AG20443 (cell line): Measurements from ENCODE around the gene HAGH.

Experiments
- DNase-seq: peaks from one replicate; pipeline ENCODE4 v3.0.0; 2012; ENCODE audit warnings: low spot score, mixed read lengths

The HAGH gene

GRCh38 chr16:1831186-1832075 lies 4.8 kb upstream of the HAGH start:
- DNase-seq: no peak

DNA sequence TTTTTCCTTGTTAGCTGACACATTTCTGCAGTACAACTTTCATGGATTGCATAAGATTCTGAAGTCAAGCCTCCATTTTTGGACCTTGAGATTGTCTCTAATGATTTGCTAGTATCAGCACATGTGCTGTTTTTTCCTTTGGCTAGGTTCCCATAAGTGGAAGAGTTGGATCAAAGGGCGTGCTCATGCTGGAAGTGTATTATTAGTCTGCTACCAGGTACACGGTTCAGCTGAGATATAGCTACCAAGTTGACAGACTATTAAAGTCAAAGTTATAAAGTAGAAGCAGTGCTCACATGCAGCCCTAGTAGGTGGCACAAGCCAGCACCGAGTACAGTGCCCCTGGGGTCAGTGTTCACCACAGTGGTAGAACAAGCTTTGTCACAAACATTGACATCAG lies 3.6 kb upstream of the HAGH start:
- DNase-seq: no peak

GRCh38 chr16:1828645-1829410 lies 2.2 kb upstream of the HAGH start:
- DNase-seq: no peak

DNA sequence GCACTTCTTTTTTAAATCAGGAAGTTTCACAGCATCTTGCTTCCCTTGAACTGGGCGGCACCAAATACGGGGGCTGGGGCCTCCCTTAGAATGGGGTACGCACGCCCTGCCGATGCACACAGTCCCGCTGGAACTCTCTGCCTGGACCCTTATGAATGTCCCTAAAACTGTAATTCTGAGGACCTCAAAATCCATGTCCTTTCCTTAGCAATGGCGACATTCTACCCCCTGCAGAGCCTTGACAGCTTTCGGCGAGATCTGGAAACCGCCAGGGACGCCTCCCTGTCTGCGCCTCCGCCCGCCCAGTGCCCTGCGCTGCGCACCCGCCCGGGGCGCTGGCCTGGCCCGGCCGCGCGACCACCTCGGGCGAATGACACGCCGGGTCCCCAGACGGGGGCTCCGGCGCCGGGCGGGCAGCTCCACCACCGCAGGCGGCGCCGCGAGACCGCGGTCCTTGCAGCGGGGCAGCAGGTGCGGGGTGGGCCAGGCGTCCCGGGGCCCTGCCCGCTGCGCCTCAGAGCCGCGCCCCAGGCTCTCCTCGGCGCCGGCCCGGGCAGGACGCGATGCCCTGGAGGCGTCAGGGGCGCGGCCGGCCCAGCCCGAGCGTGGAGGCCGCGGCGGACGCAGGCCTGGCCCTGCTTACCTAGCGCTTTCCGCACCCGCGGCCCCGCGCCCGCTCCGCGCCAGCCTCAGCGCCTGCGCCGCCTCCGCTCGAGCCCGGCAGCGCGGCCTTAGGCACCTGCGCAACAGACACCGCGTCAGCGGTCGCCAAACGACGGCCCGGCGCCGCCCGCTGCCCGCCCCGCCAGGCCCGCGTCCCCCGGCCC lies 548 bp downstream of the HAGH start:
- DNase-seq: peak; percentile 67

GRCh38 chr16:1825381-1825863 lies 1.2 kb downstream of the HAGH start:
- no peak for DNase-seq

DNA sequence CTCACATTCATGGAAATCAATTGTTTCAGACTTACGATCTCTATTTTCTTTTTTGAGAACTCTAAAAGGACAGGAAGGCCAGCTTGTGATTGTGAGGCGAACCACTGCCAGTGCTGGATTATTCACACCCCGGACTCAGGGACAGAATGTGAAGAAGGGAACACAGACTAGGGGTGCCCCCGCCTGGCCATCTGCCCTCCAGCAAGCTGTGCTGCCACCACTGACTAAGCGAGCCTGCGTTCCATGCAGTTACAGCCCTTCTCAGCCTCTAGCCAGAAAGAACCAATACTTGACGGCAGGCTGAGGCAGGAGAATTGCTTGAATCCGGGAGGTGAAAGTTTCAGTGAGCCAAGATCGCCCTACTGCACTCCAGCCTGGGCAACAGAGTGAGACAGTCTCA lies 2.8 kb downstream of the HAGH start:
- no peak for DNase-seq

GRCh38 chr16:1822801-1823200 lies 3.8 kb downstream of the HAGH start:
- DNase-seq: no peak

DNA sequence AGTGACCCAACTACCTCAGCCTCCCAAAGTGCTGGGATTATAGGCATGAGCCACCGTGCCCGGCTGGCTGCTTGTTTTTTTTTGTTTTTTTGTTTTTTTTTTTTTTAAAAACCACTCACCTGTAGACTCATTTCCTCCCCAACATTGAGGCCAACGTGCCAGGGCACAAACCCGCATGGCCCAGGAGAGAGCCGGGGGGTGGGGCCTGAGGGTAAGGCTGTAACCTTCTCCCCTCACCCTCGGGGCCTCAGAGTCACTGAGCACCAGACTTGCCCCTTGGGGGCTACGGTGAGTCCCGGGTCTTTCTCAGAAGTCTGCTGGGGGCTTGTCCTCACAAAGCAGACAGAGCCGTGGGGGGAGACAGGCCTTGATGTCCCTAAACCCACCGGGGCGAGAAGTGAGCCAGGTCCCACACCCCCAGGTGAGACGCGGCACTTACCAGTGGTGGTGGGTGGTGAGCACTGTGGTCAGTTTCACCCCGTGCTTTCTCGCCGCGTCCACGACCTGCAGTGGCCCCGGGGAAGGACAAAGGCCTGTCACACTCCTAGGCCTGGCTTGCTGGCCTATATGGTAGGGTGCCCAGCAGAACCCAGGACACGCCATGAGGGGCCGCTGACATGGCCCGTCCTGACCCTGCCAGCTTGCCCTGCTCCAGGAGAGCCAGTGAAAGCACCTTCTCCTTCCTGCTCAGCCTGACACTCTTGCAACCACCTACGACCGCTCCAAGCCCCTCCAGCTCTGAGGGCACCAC lies 4.6 kb downstream of the HAGH start:
- DNase-seq: no peak

DNA sequence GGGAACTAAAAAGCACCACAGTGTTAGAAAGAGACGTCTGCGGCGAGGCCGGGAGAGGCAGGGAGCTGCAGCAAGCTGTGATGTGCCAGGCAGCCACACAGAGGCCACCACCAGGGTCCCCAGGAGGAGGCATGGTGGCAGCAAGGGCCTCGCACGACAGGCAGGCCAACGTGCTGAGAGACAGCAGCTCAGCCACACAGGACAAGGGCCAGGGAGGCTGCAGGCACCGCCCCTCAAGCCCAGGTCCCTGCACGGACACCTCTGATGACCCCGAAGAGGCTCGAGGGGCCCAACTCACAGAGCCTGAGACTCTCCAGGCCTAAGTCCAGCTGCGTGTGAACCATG lies 5.7 kb downstream of the HAGH start:
- DNase-seq: no peak

GRCh38 chr16:1820096-1820945 lies 6.3 kb downstream of the HAGH start:
- no peak for DNase-seq

GRCh38 chr16:1819611-1820010 lies 7.0 kb downstream of the HAGH start:
- no peak for DNase-seq

- no peak for DNase-seq
Measured at GRCh38 chr16:1818873-1819525, 7.6 kb downstream of the HAGH start.

DNA sequence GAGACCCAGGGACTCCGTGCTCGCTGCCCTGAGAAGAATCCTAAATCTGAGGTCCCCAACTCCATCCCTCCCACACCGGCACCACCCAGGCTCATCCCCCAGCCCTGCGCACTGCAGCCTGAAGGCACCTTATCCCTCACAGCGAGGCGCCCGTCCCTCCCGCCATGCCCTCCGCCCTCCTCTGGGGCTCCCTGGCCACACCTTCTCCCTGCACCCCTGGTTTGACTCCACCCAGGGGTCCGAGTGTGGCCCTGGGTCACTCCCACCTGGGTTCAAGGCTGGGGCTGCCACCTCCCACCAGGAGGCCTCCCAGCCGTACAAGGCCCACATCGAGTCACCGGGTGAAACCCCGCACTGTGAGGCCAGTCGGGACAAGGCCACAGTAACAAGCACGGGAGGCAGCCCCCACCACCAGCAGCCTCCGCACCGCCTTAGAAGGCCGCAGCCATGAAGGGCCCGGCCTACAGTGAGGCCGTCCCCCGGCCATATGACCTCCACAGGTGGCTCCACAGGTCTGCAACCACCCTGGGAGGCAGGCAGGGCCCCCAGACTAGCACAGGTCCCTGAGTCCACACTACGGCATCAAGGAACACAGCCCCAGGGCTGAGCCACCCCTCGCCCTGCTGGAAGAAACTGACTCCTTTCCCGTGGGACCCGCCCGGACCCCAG lies 8.3 kb downstream of the HAGH start:
- no peak for DNase-seq

- DNase-seq: no peak
Measured at GRCh38 chr16:1817716-1818115, 8.9 kb downstream of the HAGH start.

DNA sequence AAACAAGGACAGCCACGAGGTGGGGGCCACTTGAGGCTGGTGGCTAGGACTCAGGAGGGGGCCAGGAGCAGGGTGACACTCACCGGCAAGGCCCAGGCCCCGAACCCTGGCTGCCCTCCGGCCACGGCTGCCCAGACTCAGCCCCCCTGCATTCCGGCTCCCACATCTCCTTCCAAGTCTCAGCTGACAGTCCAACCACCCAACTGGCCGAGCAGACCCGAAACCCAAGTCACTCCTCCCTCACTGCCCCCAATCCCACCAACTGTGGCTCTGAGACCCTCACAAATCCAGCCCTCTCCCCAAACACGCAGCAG lies 9.4 kb downstream of the HAGH start:
- no peak for DNase-seq

DNA sequence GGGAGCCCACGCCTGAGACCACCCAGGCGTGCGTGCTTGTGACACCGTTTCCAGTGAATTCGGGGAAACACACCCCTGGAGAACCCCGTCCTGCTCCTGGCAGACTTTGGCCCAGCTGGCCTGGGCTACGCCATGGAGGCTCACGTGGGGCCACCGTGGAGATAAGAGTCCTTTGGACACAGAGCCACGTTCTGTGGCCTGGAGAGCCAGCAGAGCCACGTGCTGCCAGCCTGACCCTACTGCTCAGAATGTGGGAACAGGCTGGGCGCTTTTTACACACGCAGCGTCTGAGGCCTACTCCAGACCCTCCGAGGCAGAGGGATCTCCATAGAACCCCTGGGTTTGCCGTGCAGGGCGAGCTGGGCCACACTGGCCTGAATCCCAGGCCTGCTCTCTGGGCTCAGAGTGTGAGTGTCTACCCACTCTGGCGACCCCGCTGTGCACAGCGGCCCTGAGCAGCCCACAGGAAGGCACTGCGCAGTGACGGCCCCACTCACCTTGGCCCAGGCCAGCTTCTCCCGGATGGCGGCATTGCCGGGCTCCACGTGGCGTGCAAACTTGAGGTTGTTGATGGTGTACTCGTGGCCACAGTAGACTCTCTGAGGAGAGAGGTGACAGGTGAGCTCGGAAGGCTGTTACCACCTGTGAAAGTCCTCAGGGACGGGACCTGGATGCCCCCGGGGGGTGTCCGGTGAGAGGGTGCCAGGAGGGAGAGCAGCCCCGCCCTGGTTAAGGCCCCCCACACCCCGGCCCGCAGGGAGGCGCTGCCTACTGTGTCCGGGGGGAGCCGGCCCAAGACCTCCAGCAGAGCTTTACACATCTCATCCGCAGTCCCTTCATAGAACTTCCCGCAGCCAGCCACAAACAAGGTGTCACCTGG lies 10.0 kb downstream of the HAGH start:
- DNase-seq: no peak

DNA sequence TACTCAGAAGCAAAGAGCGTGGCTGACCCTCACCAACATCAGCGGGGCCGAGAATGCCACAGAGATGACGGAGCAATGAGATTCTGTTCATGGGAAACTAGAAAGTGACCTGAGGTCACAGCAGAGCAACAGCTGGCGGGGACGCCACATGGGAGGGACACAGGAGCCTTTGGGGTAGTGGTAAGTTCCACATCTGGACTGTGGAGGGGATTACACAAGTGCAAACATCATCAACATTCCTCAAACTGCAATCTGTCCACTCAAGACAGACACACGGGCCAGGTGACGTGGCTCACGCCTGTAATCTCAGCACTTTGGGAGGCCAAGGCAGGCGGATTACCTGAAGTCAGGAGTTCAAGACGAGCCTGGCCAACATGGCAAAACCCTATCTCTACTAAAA lies 11.2 kb downstream of the HAGH start:
- no peak for DNase-seq

DNA sequence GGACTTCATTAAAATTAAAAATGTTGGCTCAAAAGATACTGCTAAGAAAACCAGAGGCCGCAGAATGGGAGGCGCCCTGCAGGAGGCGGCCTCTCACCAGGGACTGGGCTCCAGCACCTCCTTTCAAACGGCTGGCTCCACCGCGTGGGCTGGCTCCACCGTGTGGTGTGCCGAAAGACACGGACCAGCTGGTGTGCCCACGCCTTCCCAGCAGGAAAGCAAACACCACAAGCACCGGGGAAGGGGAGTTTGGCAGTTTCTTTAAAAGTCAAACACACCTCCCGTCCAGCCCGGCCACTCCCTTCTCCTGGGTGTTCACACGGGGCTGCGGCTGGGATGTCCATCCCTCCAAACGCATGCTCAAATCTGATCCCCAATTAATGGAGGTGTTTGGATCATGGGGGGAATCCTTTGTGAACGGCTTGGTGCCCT lies 13.9 kb downstream of the HAGH start:
- DNase-seq: peak; percentile 85

DNA sequence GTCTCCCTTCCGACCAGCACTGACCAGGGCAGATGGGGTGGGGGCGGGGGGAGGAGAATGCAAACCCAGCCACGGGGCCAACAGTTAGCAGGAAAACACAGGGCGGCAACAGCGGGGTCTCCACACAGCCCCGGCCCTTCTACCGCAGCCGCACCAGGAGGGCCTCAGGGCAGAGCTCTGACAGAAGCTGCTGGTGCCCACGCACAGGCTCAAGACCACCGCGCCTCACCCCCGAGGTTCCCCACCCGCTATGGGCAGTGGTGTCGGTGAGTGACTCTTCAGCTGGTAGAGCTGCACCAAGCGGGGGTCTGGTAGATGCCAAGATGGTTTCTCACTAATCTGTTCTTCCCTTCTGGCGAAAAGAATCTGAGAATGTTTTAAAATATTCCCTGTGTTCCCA lies 16.1 kb downstream of the HAGH start:
- DNase-seq: no peak
